H1 (cell line): ENCODE measurements around the gene TPRG1L. TPM values are rescaled to one million over a fixed set of nuclear protein-coding genes. Genes with fewer than 3 reads are reported as not detected.

ENCODE experiments used
- CTCF ChIA-PET: fragments of 300-600 bp; sonication (Branson Sonifier 250); formaldehyde crosslinking; loops from one replicate; lab custom pipeline; 2021; ENCODE audit not compliant: partially characterized antibody; lab: Charles Lee
- POLR2A ChIA-PET: fragments of 300-600 bp; sonication (Branson Sonifier 250); formaldehyde crosslinking; loops from one replicate; lab custom pipeline; 2021; ENCODE audit warnings: inconsistent platforms; ENCODE audit not compliant: partially characterized antibody; lab: Charles Lee
- DNase-seq, 2 experiments: peaks; one replicate each; pipeline versions ENCODE4 v3.0.0 to v3.0.0-alpha.2; 2010 to 2022; ENCODE audit warnings: low spot score in 2 of 2, low read depth in 1 of 2, mixed read lengths in 1 of 2
- FAIRE-seq: peaks from 2 replicates; lab custom pipeline; 2011; peaks lifted over from hg19 to GRCh38; lab: Jason Lieb, UNC
- H2AFZ ChIP-seq: 2 replicates; pipeline ENCODE4 v1.8.1; 2012; ENCODE audit warnings: low read length, inconsistent platforms
- H2AK5ac ChIP-seq: 2 replicates; pipeline ENCODE4 v1.6.1; 2013; ENCODE audit warnings: low read depth, low read length
- H2BK120ac ChIP-seq: replicated peaks from 2 replicates; pipeline ENCODE3; 2013; ENCODE audit warnings: low read depth, low read length, inconsistent platforms
- H2BK12ac ChIP-seq: 2 replicates; pipeline ENCODE4 v1.6.1; 2013; ENCODE audit warnings: low read depth, low read length
- H2BK15ac ChIP-seq: 2 replicates; pipeline ENCODE4 v1.6.1; 2013; ENCODE audit warnings: low read length
- H2BK20ac ChIP-seq: 2 replicates; pipeline ENCODE4 v1.6.1; 2013; ENCODE audit warnings: low read length
- H2BK5ac ChIP-seq: 2 replicates; pipeline ENCODE4 v1.6.1; 2013; ENCODE audit warnings: low read depth, low read length
- H3K14ac ChIP-seq: 2 replicates; pipeline ENCODE4 v1.6.1; 2013; ENCODE audit warnings: inconsistent platforms; ENCODE audit not compliant: insufficient read length
- H3K18ac ChIP-seq: 2 replicates; pipeline ENCODE4 v1.6.1; 2013; ENCODE audit warnings: low read length; ENCODE audit errors: extremely low read depth
- H3K23ac ChIP-seq: 2 replicates; pipeline ENCODE4 v1.6.1; 2013; ENCODE audit warnings: inconsistent platforms; ENCODE audit not compliant: insufficient read length
- H3K23me2 ChIP-seq: 2 replicates; pipeline ENCODE4 v1.6.1; 2013; ENCODE audit warnings: low read depth, low read length
- H3K27ac ChIP-seq: 2 replicates; pipeline ENCODE4 v1.6.1; 2011; ENCODE audit warnings: low read depth, low read length, inconsistent platforms
- H3K27me3 ChIP-seq, 4 experiments: replicated peaks in 1 of 4; 1 replicate in 1 of 4; 2 replicates in 3 of 4; pipeline versions ENCODE4 v1.6.1 to v1.8.1; 2011 to 2013; ENCODE audit warnings: low read length in 3 of 4, mild to moderate bottlenecking in 3 of 4, inconsistent platforms in 2 of 4, mixed read lengths in 2 of 4, moderate library complexity in 1 of 4; ENCODE audit not compliant: control insufficient read depth in 3 of 4, insufficient read depth in 3 of 4; ENCODE audit errors: extremely low read depth in 1 of 4
- H3K36me3 ChIP-seq, 4 experiments: 2 replicates each; pipeline versions ENCODE4 v1.6.1 to v1.8.1; 2011 to 2013; ENCODE audit warnings: mild to moderate bottlenecking in 4 of 4, low read length in 3 of 4, moderate library complexity in 2 of 4, control low read depth in 1 of 4, inconsistent platforms in 1 of 4; ENCODE audit not compliant: insufficient read depth in 4 of 4, control insufficient read depth in 2 of 4
- H3K4ac ChIP-seq: replicated peaks from 2 replicates; pipeline ENCODE3; 2013; ENCODE audit warnings: low read length, low read depth, mixed read lengths, inconsistent platforms; ENCODE audit not compliant: insufficient read length
- H3K4me1 ChIP-seq, 4 experiments: replicated peaks in 1 of 4; 1 replicate in 1 of 4; 2 replicates in 3 of 4; pipeline versions ENCODE4 v1.6.1 to v1.8.1; 2011 to 2013; ENCODE audit warnings: low read length in 3 of 4, inconsistent platforms in 2 of 4, mixed read lengths in 1 of 4; ENCODE audit not compliant: insufficient read depth in 4 of 4, control insufficient read depth in 3 of 4
- H3K4me2 ChIP-seq, 2 experiments: 2 replicates each; pipeline versions ENCODE4 v1.6.1 to v1.8.1; 2011 to 2013; ENCODE audit warnings: low read depth in 2 of 2, low read length in 2 of 2, control low read depth in 1 of 2, inconsistent platforms in 1 of 2, mild to moderate bottlenecking in 1 of 2; ENCODE audit not compliant: insufficient read depth in 1 of 2
- H3K4me3 ChIP-seq, 4 experiments: fragments of 200-600, 300-600 bp in 1 of 4; sonication (generic), shearing (Covaris generic), sonication (Bioruptor Twin) in 1 of 4; 2 replicates each; pipeline versions ENCODE4 v1.5.1 to v1.8.1; 2011 to 2016; ENCODE audit warnings: low read length in 4 of 4, low read depth in 3 of 4, control low read depth in 2 of 4, inconsistent platforms in 2 of 4, mild to moderate bottlenecking in 2 of 4, mixed read lengths in 1 of 4, moderate library complexity in 1 of 4; ENCODE audit not compliant: insufficient read depth in 2 of 4; ENCODE audit errors: extremely low read depth in 1 of 4
- H3K56ac ChIP-seq: replicated peaks from 2 replicates; pipeline ENCODE3; 2013; ENCODE audit warnings: low read depth, mild to moderate bottlenecking, mixed read lengths, low read length, inconsistent platforms; ENCODE audit not compliant: insufficient read length
- H3K79me1 ChIP-seq: 2 replicates; pipeline ENCODE4 v1.6.1; 2013; ENCODE audit warnings: low read depth, low read length, control low read depth
- H3K79me2 ChIP-seq, 2 experiments: 2 replicates each; pipeline versions ENCODE4 v1.6.1 to v1.8.1; 2012 to 2013; ENCODE audit warnings: low read length in 2 of 2, mild to moderate bottlenecking in 2 of 2, inconsistent platforms in 1 of 2; ENCODE audit not compliant: insufficient read depth in 2 of 2, control insufficient read depth in 1 of 2
- H3K9ac ChIP-seq, 4 experiments: replicated peaks in 1 of 4; 1 replicate in 1 of 4; 2 replicates in 3 of 4; pipeline versions ENCODE4 v1.6.1 to v1.8.1; 2011 to 2013; ENCODE audit warnings: low read depth in 3 of 4, low read length in 3 of 4, control low read depth in 2 of 4, mild to moderate bottlenecking in 2 of 4, moderate library complexity in 2 of 4, inconsistent platforms in 1 of 4; ENCODE audit errors: extremely low read depth in 1 of 4
- H3K9me3 ChIP-seq, 2 experiments: 2 replicates each; pipeline versions ENCODE4 v1.6.1 to v1.8.1; 2012 to 2013; ENCODE audit warnings: mild to moderate bottlenecking in 2 of 2, moderate library complexity in 2 of 2, control low read depth in 1 of 2, inconsistent platforms in 1 of 2, low read depth in 1 of 2, low read length in 1 of 2, mixed read lengths in 1 of 2; ENCODE audit not compliant: insufficient read depth in 2 of 2
- H4K20me1 ChIP-seq, 2 experiments: replicated peaks in 1 of 2; 2 replicates each; pipeline versions ENCODE3 to v1.8.1; 2011 to 2013; ENCODE audit warnings: inconsistent platforms in 2 of 2, low read length in 2 of 2, mild to moderate bottlenecking in 1 of 2; ENCODE audit not compliant: insufficient read depth in 2 of 2, control insufficient read depth in 1 of 2
- H4K5ac ChIP-seq: 2 replicates; pipeline ENCODE4 v1.6.1; 2013; ENCODE audit warnings: low read length, low read depth, mixed read lengths, inconsistent platforms; ENCODE audit not compliant: insufficient read length
- H4K8ac ChIP-seq: 2 replicates; pipeline ENCODE4 v1.8.0; 2013; ENCODE audit warnings: mild to moderate bottlenecking, moderate library complexity, low read length, inconsistent platforms; ENCODE audit not compliant: insufficient read depth; ENCODE audit errors: extremely low read depth
- H4K91ac ChIP-seq: replicated peaks from 2 replicates; pipeline ENCODE3; 2013; ENCODE audit warnings: low read length, mixed read lengths, inconsistent platforms; ENCODE audit not compliant: insufficient read length
- ATF3 ChIP-seq: IDR thresholded peaks from 2 replicates; pipeline ENCODE4 v1.6.1; 2011; ENCODE audit warnings: low read depth, mild to moderate bottlenecking, low read length; ENCODE audit not compliant: insufficient read depth
- BRCA1 ChIP-seq: IDR thresholded peaks from 2 replicates; pipeline ENCODE4 v1.6.1; 2012; ENCODE audit warnings: low read depth, low read length, improper control_type of control experiment
- E2F6 ChIP-seq: IDR thresholded peaks from 2 replicates; pipeline ENCODE4 v1.6.1; 2012; ENCODE audit warnings: inconsistent platforms
- EGR1 ChIP-seq: IDR thresholded peaks from 2 replicates; pipeline ENCODE4 v1.6.1; 2011; ENCODE audit warnings: low read depth, low read length, borderline replicate concordance
- GABPA ChIP-seq: IDR thresholded peaks from 2 replicates; pipeline ENCODE4 v1.6.1; 2011; ENCODE audit warnings: mild to moderate bottlenecking, low read length, moderate library complexity, borderline replicate concordance; ENCODE audit not compliant: insufficient read depth
- PHF8 ChIP-seq: fragments of 200-600 bp; sonication (generic); conservative IDR thresholded peaks from 2 replicates; pipeline ENCODE4 v1.7.1; 2012; ENCODE audit warnings: low read depth, mild to moderate bottlenecking, inconsistent platforms, low read length, moderate library complexity
- POU5F1 ChIP-seq: IDR thresholded peaks from 2 replicates; pipeline ENCODE4 v1.6.1; 2011; ENCODE audit warnings: low read depth, mild to moderate bottlenecking, low read length, moderate library complexity
- SRF ChIP-seq: IDR thresholded peaks from 2 replicates; pipeline ENCODE4 v1.6.1; 2011; ENCODE audit warnings: mild to moderate bottlenecking, low read depth, low read length, moderate library complexity
- SUZ12 ChIP-seq: fragments of 200-600 bp; sonication (generic); IDR thresholded peaks from 2 replicates; pipeline ENCODE4 v1.6.1; 2012; ENCODE audit warnings: mild to moderate bottlenecking, inconsistent platforms, low read length, moderate library complexity, mixed read lengths
- ZNF274 ChIP-seq: IDR thresholded peaks from 2 replicates; pipeline ENCODE4 v1.7.0; 2012; ENCODE audit warnings: low read length, borderline replicate concordance; ENCODE audit errors: extremely low read depth
- WGBS, 2 experiments: shearing (Covaris generic) in 1 of 2; methylation state at CpG; one replicate each; pipeline versions ENCODE4 v1.1.6 to v1.1.7; 2013 to 2015; ENCODE audit warnings: low lambda C conversion rate in 2 of 2, mixed read lengths in 2 of 2, inconsistent platforms in 1 of 2, low coverage in 1 of 2, missing lambda C conversion rate in 1 of 2; ENCODE audit not compliant: insufficient replicate concordance in 2 of 2, insufficient coverage in 1 of 2, insufficient read length in 1 of 2; ENCODE audit errors: extremely low coverage in 1 of 2, missing lambda C conversion rate in 1 of 2; 5-methylcytosine and 5-hydroxymethylcytosine counted together
- polyA plus RNA-seq, 7 experiments: library from polyadenylated mRNA; depleted of rRNA in 3 of 7; stranded (reverse) in 5 of 7; unstranded in 2 of 7; fragments of >200 nt in 5 of 7; fragments of 200-250 nt in 2 of 7; gene quantifications; 1 replicate in 5 of 7; 2 replicates in 1 of 7; 4 replicates in 1 of 7; pipeline versions ENCODE4 v1.2.1 to v1.2.3, GENCODE V29; 2011 to 2013; ENCODE audit warnings: missing spikeins in 2 of 7, mixed read lengths in 2 of 7
- total RNA-seq: library from RNA; stranded (reverse); fragmentation: NEBNext Ultra II Directional; extraction: Animal tissue kit (Norgen Biotek cat#: 25700); gene quantifications from 2 replicates; pipeline ENCODE4 v1.2.1, GENCODE V29; 2021

The TPRG1L gene
- total and polyA plus RNA-seq, 2 of the 8 experiments (the other 6 are each of a cell fraction or from before 2014, with no cell fraction given): 21.7 to 22.3 TPM

- Histone ChIP-seq H4K20me1 (peaks cover 0 to 10% of the 10 kb centered on the region in 2 experiments), H3K4me1 (peaks cover 0 to 37% (median 22%) of the 10 kb centered on the region in 4 experiments; a peak in 6 of 7 replicates), H3K14ac (no peak overlapping the region), H3K56ac (no peak overlapping the region), H2BK120ac (no peak overlapping the region), H3K9ac (no peak overlapping the region), H3K79me1 (peaks cover 2% of the 10 kb centered on the region), H2BK5ac (peak overlapping the region; percentile 44; the same call in 1 of the 2 replicates), H3K9me3 (no peaks in the 10 kb centered on the region; a peak in 1 of 4 replicates), H3K23me2 (peaks cover 19% of the 10 kb centered on the region; the same call in 1 of the 2 replicates), H2BK12ac (peak overlapping the region; percentile 5; the same call in 1 of the 2 replicates), H3K36me3 (no peaks in the 10 kb centered on the region; a peak in 1 of 8 replicates), H4K5ac (peak overlapping the region; percentile 12), H3K4me2 (peak overlapping the region in 1 of 2 experiments; percentile 92; a peak in 2 of 4 replicates), H2BK20ac (0 out of 2 replicates have a peak overlapping the region, but pooled peaks have one; percentile 18), H3K27ac (no peak overlapping the region), H2AFZ (no peak overlapping the region), H3K4me3 (no peak overlapping the region), H3K79me2 (peaks cover 0 to 14% of the 10 kb centered on the region in 2 experiments; a peak in 3 of 4 replicates), H4K91ac (no peak overlapping the region), H3K18ac (peak overlapping the region; percentile 78), H4K8ac (no peak overlapping the region; the same call in none of the 2 replicates), H3K27me3 (peaks cover 3 to 16% (median 12%) of the 10 kb centered on the region in 4 experiments), H2AK5ac (peak overlapping the region; percentile 40; the same call in 1 of the 2 replicates), H3K23ac (no peak overlapping the region), H3K4ac (no peak overlapping the region), H2BK15ac (peak overlapping the region; percentile 46; the same call in 1 of the 2 replicates)
- ChIA-PET CTCF (interaction anchor here (0.7 to 6.4 kb wide), 12 partner anchors 8 to 156 kb away, joined by 3 to 84 read pairs (median 5); no protein-coding TSS in a partner anchor), POLR2A (interaction anchor here (1.2 kb wide), 1 partner anchor 11 kb away, joined by 4 read pairs; no protein-coding TSS in a partner anchor)
- WGBS, 2 experiments: 83% methylated on average over 19 of the region's 22 CpGs; no CpG with 5 or more reads in 1 of the 2 experiments
- no peak for FAIRE-seq
- DNase-seq: no peak
- TF ChIP-seq PHF8 (no peak), POU5F1 (no peak), ATF3 (no peak), EGR1 (no peak), ZNF274 (no peak), SRF (no peak), BRCA1 (no peak), GABPA (no peak), E2F6 (no peak), SUZ12 (no peak)
These were observed 15.6 kb upstream of the TPRG1L start for GRCh38 chr1:3609016-3609768.
